ENCODE data around the gene MCCC1.
"Not testable (repeated sequence)": the region's sequence is repeated elsewhere in the genome, so short reads cannot be mapped to it uniquely, and the experiment has no call there.

Gene MCCC1

GRCh38 chr3:183103950-183104349, 4.7 kb upstream of the MCCC1 start:
- not testable (repeated sequence) for DNase-seq (ENCODE audit: low read depth)

- DNase-seq (ENCODE audit: low read depth): not testable (repeated sequence)
Observed at GRCh38 chr3:183101040-183101439, 1.7 kb upstream of the MCCC1 start.

GRCh38 chr3:183100376-183100775, 1.1 kb upstream of the MCCC1 start:
- no peak for DNase-seq (ENCODE audit: low read depth)

GRCh38 chr3:183099838-183100204, 525 bp upstream of the MCCC1 start:
- DNase-seq (ENCODE audit: low read depth): no peak

DNA sequence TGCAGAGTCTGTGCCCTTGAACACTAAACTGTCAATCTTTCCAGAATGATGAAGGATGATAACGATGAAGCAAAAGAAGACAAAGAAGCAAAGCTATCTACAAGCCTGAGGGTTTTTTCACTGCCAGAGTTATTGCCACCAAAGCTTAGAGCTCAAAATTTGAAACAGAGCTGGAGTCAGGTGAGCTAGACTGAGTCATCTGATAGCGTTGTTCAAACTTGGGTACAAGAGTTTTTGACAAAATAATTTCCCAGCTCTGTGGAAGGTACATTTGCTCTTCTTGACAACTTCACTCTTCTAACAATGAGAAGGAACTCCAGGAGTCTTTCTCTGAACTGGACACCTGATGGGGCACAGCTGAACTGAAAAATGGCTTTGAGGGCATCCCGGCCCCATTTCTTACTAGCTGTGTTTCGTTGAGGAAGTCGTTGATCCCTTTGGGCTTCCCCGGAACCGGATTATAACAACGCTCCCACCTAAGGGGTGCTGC, 715 bp downstream of the MCCC1 start:
- no peak for DNase-seq (ENCODE audit: low read depth)

DNA sequence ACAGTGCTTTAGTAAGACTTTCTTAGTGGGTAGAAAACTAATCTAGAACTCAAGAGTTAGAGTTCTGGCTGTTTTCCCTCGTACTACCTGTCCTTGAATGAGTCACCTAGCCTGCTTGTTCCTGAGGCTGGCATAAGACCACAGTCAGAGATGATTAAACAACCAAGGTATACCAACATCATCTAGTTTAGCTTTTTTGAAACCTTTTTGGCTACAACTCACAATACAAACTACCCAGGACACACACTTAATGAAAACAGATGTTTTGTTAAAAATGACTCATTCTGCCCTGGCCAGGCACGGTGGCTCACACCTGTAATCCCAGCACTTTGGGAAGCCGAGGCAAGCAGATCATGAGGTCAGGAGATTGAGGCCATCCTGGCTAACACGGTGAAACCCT, 4.6 kb downstream of the MCCC1 start:
- DNase-seq (ENCODE audit: low read depth): no peak

DNA sequence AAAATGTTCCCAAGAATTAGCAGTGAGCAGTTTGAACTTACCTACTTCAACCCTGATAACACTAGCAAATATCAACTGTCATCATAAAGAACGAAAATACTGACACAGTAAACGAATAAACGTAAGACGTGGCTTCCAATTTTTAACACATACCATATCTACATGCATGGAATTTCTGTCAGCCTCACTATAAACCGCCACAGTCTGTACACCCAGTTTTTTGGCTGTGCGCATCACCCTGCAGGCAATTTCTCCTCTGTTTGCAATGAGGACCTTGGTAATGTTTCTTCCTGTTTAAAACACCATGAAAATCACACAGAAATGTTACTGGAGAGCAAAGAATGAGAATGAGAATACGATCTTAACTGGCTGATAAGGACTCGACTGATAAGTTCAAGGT, 7.0 kb downstream of the MCCC1 start:
- no peak for DNase-seq (ENCODE audit: low read depth)

- DNase-seq (ENCODE audit: low read depth): no peak
Observed at GRCh38 chr3:183087184-183087583, 12.1 kb downstream of the MCCC1 start.

GRCh38 chr3:183085634-183086390, 13.5 kb downstream of the MCCC1 start:
- DNase-seq (ENCODE audit: low read depth): no peak

- DNase-seq (ENCODE audit: low read depth): no peak
Observed at GRCh38 chr3:183082355-183082915, 16.9 kb downstream of the MCCC1 start.

- no peak for DNase-seq (ENCODE audit: low read depth)
Observed at GRCh38 chr3:183081459-183082183, 17.7 kb downstream of the MCCC1 start.

GRCh38 chr3:183080628-183081027, 18.7 kb downstream of the MCCC1 start:
- no peak for DNase-seq (ENCODE audit: low read depth)

DNA sequence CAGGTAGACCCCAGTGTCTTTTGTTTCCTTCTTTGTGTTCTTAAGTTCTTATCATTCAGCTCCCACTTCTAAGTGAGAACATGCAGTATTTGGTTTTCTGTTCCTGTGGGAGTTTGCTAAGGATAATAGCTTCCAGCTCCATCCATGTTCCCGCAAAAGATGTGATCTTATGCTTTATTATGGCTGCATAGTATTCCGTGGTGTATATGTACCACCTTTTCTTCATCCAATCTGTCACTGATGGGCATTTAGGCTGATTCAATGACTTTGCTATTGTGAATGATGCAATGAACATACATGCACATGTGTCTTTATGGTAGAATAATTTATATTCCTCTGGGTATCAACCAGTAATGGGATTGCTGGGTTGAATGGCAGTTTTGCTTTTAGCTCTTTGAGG, 24.4 kb downstream of the MCCC1 start:
- no peak for DNase-seq (ENCODE audit: low read depth)

GRCh38 chr3:183074261-183074660, 25.0 kb downstream of the MCCC1 start:
- no peak for DNase-seq (ENCODE audit: low read depth)

- no peak for DNase-seq (ENCODE audit: low read depth)
Observed at GRCh38 chr3:183073839-183074238, 25.5 kb downstream of the MCCC1 start.

GRCh38 chr3:183070892-183071291, 28.4 kb downstream of the MCCC1 start:
- no peak for DNase-seq (ENCODE audit: low read depth)

- no peak for DNase-seq (ENCODE audit: low read depth)
Observed at GRCh38 chr3:183069086-183069485, 30.2 kb downstream of the MCCC1 start.

DNA sequence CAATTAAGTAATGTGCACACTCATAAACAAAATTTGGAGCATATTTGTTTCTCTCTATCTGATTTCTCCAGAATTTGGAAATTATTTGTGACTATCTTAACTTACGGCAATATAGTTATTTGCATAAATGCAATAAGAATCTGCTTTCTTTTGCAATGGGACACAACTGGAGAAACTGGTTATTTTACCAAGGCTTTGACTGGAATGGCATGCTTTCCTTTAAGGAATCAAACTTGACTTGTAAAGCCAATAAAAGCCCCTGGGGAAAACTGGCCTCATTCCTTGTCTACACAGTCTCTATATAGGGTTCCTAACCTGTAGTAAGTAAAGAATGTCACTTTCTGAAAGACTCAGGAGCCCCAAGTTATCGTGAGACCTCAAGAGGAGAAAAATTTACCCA, 32.4 kb downstream of the MCCC1 start:
- not testable (repeated sequence) for DNase-seq (ENCODE audit: low read depth)

GRCh38 chr3:183064475-183064874, 34.8 kb downstream of the MCCC1 start:
- no peak for DNase-seq (ENCODE audit: low read depth)

DNA sequence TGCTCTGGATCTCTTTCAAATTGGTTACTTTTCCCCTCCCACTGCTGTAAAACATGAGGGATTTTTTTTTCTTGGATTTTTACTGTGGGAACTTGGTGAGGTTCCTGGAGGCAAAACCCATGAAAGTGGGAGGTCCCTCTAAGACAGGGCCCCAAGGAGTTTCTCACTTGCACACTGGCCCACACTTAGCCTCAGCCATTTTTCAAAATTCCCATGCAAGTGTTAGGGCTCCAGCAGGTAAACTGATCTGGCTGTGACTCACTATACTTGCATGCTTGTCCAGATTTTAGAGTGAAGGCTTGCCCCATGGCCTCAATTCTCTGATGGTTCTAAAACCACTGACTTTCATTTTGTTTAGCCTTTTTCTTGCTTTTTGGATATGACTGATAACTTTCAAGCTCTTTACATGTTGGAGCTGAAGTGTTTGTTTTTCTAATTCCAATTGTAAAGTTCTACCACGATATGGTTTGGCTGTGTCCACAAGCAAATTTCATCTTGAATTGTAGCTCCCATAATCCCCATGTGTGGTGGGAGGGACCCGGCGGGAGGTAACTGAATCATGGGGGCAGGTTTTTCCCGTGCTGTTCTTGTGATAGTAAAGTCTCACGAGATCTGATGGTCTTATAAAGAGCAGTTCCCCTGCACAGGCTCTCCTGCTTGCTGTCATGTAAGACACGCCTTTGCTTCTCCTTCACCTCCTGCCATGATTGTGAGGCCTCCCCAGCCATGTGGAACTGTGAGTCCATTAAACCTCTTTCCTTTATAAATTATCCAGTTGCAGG, 37.7 kb downstream of the MCCC1 start:
- DNase-seq (ENCODE audit: low read depth): no peak

- DNase-seq (ENCODE audit: low read depth): no peak
Observed at GRCh38 chr3:183058351-183058750, 40.9 kb downstream of the MCCC1 start.

DNA sequence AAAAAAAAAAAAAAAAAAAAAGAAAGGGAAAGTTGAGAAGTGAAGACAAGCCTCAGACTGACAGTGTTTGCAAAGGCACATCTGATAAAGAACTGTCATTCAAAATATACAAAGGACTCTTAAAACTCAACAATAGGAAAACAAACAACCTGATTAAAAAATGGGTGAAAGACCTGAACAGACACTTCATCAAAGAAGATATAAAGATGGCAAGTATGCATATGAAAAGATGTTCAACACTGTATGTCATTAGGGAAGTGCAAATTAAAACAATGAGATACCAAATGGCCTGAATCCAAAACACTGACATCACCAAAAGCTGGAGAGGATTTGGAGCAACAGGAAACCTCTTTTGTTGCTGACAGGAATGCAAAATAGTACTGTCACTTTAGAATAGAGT, 48.6 kb downstream of the MCCC1 start:
- no peak for DNase-seq (ENCODE audit: low read depth)
